OCI-LY3 (cell line): Measurements from ENCODE around the gene ZSCAN31.

Source experiments
- H2AFZ ChIP-seq: fragments of 200-600, 300-600 bp; shearing (Covaris generic); 2 replicates; pipeline ENCODE4 v1.6.0; 2014; ENCODE audit warnings: antibody characterized with exemption, low read depth, low read length
- H3K27ac ChIP-seq: fragments of 200-600, 300-600 bp; sonication (generic); 2 replicates; pipeline ENCODE4 v1.5.1; 2014; ENCODE audit warnings: mild to moderate bottlenecking, low read length, moderate library complexity, mixed read lengths
- H3K27me3 ChIP-seq: fragments of 200-600, 300-600 bp; sonication (generic); 2 replicates; pipeline ENCODE4 v1.6.1; 2014; ENCODE audit warnings: low read depth, low read length, mixed read lengths
- H3K36me3 ChIP-seq: fragments of 200-600, 300-600 bp; sonication (generic); replicated peaks from 2 replicates; pipeline ENCODE3; 2014; ENCODE audit warnings: low read depth, low read length, mixed read lengths
- H3K4me1 ChIP-seq: fragments of 300-600, 200-600 bp; sonication (generic); 2 replicates; pipeline ENCODE4 v1.6.1; 2014; ENCODE audit warnings: low read length, mixed read lengths
- H3K4me2 ChIP-seq: fragments of 200-600, 300-600 bp; sonication (generic); 2 replicates; pipeline ENCODE4 v1.6.1; 2014; ENCODE audit warnings: low read length, mixed read lengths
- H3K4me3 ChIP-seq: fragments of 300-600, 200-600 bp; sonication (generic); 2 replicates; pipeline ENCODE4 v1.5.1; 2014; ENCODE audit warnings: antibody characterized with exemption, mild to moderate bottlenecking, low read length, moderate library complexity
- H3K79me2 ChIP-seq: fragments of 300-600, 200-600 bp; shearing (Covaris generic); 2 replicates; pipeline ENCODE4 v1.6.1; 2014; ENCODE audit warnings: mild to moderate bottlenecking, low read length, mixed read lengths
- H3K9ac ChIP-seq: fragments of 300-600, 200-600 bp; shearing (Covaris generic); 2 replicates; pipeline ENCODE4 v1.6.0; 2014; ENCODE audit warnings: mild to moderate bottlenecking, low read length, moderate library complexity
- H3K9me3 ChIP-seq: fragments of 200-600, 300-600 bp; shearing (Covaris generic); 2 replicates; pipeline ENCODE4 v1.6.1; 2014; ENCODE audit warnings: low read length, mixed read lengths; ENCODE audit not compliant: insufficient read depth
- H4K20me1 ChIP-seq: fragments of 200-600, 300-600 bp; sonication (generic); 2 replicates; pipeline ENCODE4 v1.6.1; 2016; ENCODE audit warnings: low read length, mixed read lengths; ENCODE audit not compliant: insufficient read depth
- CTCF ChIP-seq: fragments of 200-600, 300-600 bp; sonication (generic); IDR thresholded peaks from 2 replicates; pipeline ENCODE4 v1.5.1; 2014; ENCODE audit warnings: antibody characterized with exemption, low read length, low read depth
- EZH2phosphoT487 ChIP-seq: fragments of 200-600 bp; shearing (Covaris generic); IDR thresholded peaks from 2 replicates; pipeline ENCODE4 v1.6.1; 2018; ENCODE audit warnings: antibody characterized with exemption, mixed run types, low read depth

The ZSCAN31 gene

GRCh38 chr6:28335564-28336283 is at the start of gene ZSCAN31:
Gene ZSCAN31 (minus strand): TSS chr6:28336148. CDS start chr6:28329683, 6,465 bp downstream.
- no peaks in the 10 kb centered on the region for H3K9me3 ChIP-seq
- H3K4me1 ChIP-seq = peaks cover 6% of the 10 kb centered on the region
- H3K36me3 ChIP-seq = no peaks in the 10 kb centered on the region
- H3K4me3 ChIP-seq = peak within 1 kb of the TSS; percentile 91
- H3K79me2 ChIP-seq = no peaks in the 10 kb centered on the region
- H3K27ac ChIP-seq = peak within 1 kb of the TSS; percentile 82
- no peaks in the 10 kb centered on the region for H3K27me3 ChIP-seq
- H4K20me1 ChIP-seq = no peaks in the 10 kb centered on the region
- peak within 1 kb of the TSS; percentile 68 for H3K4me2 ChIP-seq
- H2AFZ ChIP-seq = peak within 1 kb of the TSS; percentile 92
- H3K9ac ChIP-seq = peak within 1 kb of the TSS; percentile 93
- TF ChIP-seq EZH2phosphoT487 (no peak), CTCF (no peak)

- Histone ChIP-seq H4K20me1 (peaks cover 13% of the 10 kb centered on the region), H3K36me3 (peaks cover 50% of the 10 kb centered on the region), H3K9ac (no peak overlapping the region), H3K79me2 (peaks cover 26% of the 10 kb centered on the region), H3K27me3 (no peaks in the 10 kb centered on the region), H2AFZ (no peak overlapping the region), H3K4me3 (no peak overlapping the region), H3K9me3 (no peaks in the 10 kb centered on the region), H3K4me1 (peaks cover 16% of the 10 kb centered on the region), H3K4me2 (no peak overlapping the region), H3K27ac (no peak overlapping the region)
- TF ChIP-seq EZH2phosphoT487 = no peak
- TF ChIP-seq CTCF = no peak
These were observed 48.2 kb upstream of the ZSCAN31 start for GRCh38 chr6:28384143-28384533.

GRCh38 chr6:28383235-28384142 is 47.5 kb upstream of the ZSCAN31 start:
- Histone ChIP-seq H4K20me1 (peaks cover 8% of the 10 kb centered on the region), H3K9ac (peak overlapping the region; percentile 57), H3K27me3 (no peaks in the 10 kb centered on the region), H3K36me3 (peaks cover 49% of the 10 kb centered on the region), H3K4me2 (peak overlapping the region; percentile 92), H3K4me1 (peaks cover 16% of the 10 kb centered on the region), H3K9me3 (peaks cover 3% of the 10 kb centered on the region; the same call in 1 of the 2 replicates), H3K4me3 (peak overlapping the region; percentile 76), H3K27ac (peak overlapping the region; percentile 41), H2AFZ (no peak overlapping the region), H3K79me2 (peaks cover 20% of the 10 kb centered on the region)
- TF ChIP-seq CTCF (peak; percentile 23; the same call in 1 of the 2 replicates), EZH2phosphoT487 (no peak)

GRCh38 chr6:28380381-28380780 is 44.4 kb upstream of the ZSCAN31 start:
- Histone ChIP-seq H4K20me1 (peaks cover 4% of the 10 kb centered on the region; the same call in 1 of the 2 replicates), H3K27ac (no peak overlapping the region), H3K4me1 (peaks cover 16% of the 10 kb centered on the region), H3K4me3 (no peak overlapping the region), H3K9me3 (peaks cover 3% of the 10 kb centered on the region; the same call in 1 of the 2 replicates), H3K36me3 (peaks cover 54% of the 10 kb centered on the region), H3K27me3 (no peaks in the 10 kb centered on the region), H3K4me2 (no peak overlapping the region), H3K79me2 (peaks cover 19% of the 10 kb centered on the region), H3K9ac (no peak overlapping the region), H2AFZ (no peak overlapping the region)
- TF ChIP-seq EZH2phosphoT487 = no peak
- TF ChIP-seq CTCF = no peak
